GM18502 (cell line): ENCODE data around the gene ARCN1.
"Not testable (repeated sequence)": the region's sequence is repeated elsewhere in the genome, so short reads cannot be mapped to it uniquely, and the experiment has no call there.

Experiments
- ATAC-seq: cut with Tn5 transposase; IDR thresholded peaks from one replicate; pipeline ENCODE4 v1.9.1; 2021; ENCODE audit warnings: mild to moderate bottlenecking; ENCODE audit not compliant: unreplicated experiment, poor library complexity

ARCN1 gene

DNA sequence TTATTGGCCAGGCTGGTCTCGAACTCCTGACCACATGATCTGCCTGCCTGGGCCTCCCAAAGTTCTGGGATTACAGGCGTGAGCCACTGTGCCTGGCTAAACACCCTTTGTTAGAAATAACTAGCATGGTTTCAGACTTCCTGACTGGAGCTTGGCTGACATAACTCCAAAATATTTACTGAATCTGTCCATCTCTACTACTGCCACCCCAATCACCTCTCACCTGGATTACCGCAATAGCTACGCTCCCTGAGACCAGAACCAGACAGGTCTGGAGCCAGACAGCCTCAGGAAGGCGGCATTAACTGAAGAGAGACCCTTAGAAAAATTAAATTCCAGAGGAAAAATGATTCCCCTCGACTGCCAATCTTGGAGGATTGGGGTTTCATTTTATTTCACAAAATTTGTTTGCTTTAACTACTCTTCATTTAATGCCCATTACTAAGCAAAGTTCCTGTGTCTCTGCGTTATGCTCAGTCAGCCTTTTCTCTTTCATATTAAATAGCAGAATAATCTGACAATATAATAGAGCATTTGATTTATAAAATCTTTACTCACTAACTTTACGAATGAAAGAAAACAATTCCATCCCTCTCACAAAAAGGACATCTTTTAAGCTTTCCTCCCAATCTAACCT, 28.1 kb upstream of the ARCN1 start:
- ATAC-seq, result no peak

- ATAC-seq, result no peak
Measured at GRCh38 chr11:118544647-118545010, 27.6 kb upstream of the ARCN1 start.

- no peak for ATAC-seq
Measured at GRCh38 chr11:118545533-118545932, 26.7 kb upstream of the ARCN1 start.

GRCh38 chr11:118547132-118547531, 25.1 kb upstream of the ARCN1 start:
- no peak for ATAC-seq

- no peak for ATAC-seq
Measured at GRCh38 chr11:118552341-118552740, 19.9 kb upstream of the ARCN1 start.

DNA sequence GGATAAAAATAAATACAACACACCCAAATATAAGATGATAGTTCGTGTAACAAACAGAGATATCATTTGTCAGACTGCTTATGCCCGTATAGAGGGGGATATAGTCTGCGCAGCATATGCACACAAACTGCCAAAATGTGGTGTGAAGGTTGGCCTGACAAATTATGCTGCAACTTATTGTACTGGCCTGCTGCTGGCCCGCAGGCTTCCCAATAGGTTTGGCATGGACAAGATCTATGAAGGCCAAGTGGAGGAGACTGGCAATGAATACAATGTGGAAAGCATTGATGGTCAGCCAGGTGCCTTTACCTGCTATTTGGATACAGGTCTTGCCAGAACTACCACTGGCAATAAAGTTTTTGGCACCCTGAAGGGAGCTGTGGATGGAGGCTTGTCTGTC, 11.4 kb upstream of the ARCN1 start:
- no peak for ATAC-seq

- ATAC-seq, result no peak
Measured at GRCh38 chr11:118565051-118565450, 7.2 kb upstream of the ARCN1 start.

DNA sequence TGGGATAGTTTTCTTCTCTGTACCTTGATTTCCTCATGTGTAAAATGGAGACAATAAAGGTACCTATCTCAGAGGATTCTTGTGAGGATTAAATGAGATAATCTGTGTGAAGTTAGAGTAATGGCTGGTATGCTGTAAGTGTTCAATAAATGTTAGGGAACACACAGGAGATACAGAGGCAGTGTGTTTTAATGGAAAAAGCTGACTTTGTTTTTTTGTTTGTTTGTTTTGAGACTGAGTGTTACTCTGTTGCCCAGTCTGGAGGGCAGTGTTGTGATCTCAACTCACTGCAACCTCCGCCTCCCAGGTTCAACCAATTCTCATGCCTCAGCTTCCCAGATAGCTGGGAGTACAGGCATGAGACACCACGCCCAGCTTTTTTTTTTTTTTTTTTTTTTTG, 2.5 kb upstream of the ARCN1 start:
- no peak for ATAC-seq

DNA sequence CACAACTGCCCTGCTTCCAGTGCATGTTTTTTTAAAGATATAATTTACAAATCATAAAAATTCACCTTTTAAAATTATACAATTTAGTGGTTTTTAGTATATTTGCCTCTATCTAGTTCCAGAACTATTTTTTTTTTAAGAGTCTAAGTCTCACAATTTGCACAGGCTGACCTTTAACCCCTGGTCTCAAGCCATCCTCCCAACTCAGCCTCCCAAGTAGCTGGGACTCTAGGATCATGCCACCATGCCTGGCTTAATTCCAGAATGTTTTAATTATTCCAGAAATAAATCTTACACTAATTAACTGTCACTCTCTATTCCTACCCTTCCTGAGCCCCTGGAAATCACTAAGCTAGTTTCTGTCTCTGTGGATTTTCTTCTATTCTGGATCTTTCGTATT, 1.4 kb upstream of the ARCN1 start:
- no peak for ATAC-seq

DNA sequence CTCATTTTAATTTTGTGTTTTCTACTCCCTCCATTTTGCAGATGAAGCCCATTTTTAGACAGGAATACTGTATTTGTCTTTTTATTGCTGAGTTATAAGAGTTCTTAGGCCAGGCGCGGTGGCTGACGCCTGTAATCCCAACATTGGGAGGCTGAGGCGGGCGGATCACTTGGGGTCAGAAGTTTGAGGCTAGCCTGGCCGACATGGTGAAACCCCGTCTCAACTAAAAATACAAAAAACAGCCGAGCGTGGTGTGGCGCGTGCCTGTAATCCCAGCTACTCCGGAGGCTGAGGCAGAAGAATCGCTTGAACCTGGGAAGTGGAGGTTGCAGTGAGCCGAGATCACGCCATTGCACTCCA, 528 bp upstream of the ARCN1 start:
- ATAC-seq, result peak; percentile 16

DNA sequence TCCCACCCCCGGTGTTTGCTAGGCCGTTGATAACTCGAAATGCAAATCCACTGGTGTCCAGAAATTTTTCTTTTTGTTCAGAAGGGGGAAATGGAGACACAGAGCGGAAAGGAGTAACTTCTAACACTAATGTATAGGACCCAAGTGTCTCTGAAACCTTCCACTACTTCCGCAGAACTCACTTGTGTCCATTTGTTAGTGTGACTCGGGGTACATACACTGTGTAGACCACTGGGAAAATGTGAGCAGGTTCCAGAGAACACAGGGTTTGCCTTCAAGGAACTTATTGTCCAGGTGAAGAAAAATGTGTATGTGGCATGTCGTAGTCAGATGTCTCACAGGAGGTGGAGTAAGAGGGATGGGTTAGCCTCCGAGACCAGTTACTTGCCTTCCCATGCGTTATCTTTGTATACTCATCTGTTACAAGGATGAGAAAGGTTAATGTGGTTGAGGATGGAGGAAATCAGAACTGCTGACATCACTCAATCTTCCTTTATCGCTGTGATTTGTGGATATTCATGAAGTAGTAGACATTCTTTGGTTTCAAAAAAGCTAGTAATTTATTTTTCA, 857 bp downstream of the ARCN1 start:
- no peak for ATAC-seq

GRCh38 chr11:118574636-118575035, 2.4 kb downstream of the ARCN1 start:
- no peak for ATAC-seq

GRCh38 chr11:118577995-118578394, 5.8 kb downstream of the ARCN1 start:
- not testable (repeated sequence) for ATAC-seq

- ATAC-seq, result no peak
Measured at GRCh38 chr11:118581057-118581456, 8.8 kb downstream of the ARCN1 start.

- no peak for ATAC-seq
Measured at GRCh38 chr11:118587952-118588351, 15.7 kb downstream of the ARCN1 start.

DNA sequence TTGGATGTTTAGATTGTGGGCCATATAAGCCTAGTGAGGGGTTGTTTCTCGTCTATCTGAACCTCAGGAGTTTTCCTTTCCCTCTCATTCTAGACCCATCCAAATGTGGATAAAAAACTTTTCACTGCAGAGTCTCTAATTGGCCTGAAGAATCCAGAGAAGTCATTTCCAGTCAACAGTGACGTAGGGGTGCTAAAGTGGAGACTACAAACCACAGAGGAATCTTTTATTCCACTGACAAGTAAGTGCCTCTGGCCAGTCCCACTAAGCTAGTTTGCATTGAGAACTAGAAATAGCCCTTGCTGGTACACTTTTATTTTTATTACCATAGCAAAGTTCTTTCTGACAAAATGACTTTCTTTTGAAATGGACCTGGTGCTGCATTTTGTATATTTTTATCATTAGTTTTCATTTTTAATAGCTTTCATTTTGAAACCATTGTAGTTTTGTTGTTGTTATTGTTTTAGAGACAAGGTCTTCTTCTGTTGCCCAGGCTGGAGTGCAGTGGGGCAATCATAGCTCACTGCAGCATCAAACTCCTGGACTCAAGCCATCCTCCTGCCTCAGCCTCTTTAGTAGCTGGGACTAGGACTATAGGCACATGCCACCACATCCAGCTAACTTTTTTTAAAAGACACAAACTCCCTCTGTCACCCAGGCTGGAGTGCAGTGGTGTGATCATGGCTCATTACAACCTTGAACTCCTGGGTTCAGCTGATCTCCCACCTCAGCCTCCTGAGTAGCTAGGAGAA, 20.6 kb downstream of the ARCN1 start:
- ATAC-seq, result no peak

DNA sequence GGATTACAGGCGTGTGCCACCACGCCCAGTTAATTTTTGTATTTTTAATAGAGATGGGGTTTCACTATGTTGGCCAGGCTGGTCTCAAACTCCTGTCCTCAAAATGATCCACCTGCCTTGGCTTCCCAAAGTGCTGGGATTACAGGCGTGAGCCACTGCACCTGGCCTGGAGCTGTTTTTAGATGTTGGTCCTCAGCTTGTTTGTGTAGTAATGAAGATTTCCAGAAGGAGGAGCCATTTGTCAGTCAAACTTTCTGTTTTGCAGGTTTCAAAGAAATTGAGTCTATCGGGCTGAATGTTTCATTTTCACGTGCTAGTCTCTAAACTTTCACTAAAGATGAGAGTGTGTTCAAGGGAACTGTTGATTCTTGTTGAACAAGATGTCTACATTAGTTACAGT, 22.8 kb downstream of the ARCN1 start:
- ATAC-seq, result not testable (repeated sequence)

DNA sequence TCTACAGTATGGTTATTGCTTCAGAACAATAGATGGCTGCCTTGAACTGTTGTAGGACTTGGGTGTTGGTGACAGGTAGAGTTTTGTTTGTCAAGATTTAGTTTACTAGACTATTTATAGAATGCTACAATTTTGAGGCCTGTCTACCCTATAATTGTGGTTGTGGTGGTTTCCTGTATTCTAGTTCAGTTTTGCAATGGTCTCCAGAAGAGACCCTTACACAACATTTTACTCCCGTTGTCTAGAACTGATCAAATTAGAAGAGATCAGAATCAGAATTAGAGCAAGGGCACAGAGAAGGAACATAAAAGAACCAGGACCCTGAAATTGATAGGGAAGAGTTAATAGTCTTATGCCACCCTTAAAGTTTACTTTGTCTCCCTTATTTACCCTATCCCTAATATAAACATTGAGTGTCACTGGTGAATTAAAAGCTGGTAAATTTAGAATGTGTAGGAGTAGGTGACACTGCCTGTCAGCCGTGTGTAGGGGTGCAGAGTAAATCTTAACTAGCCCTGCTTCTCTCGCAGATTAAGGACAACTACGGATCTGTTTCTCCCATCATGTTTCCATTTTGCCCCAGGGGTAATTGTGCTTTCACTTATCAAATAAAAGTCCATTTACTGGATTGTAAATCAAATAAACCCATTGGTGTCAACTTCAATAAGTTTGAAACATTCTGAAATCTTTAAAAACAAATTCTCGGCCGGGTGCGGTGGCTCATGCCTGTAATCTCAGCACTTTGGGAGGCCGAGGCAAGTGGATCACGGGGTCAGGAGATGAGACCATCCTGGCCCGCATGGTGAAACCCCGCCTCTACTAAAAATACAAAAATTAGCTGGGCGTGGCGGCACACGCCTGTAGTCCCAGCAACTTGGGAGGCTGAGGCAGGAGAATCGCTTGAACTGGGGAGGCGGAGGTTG, 24.3 kb downstream of the ARCN1 start:
- ATAC-seq, result no peak

DNA sequence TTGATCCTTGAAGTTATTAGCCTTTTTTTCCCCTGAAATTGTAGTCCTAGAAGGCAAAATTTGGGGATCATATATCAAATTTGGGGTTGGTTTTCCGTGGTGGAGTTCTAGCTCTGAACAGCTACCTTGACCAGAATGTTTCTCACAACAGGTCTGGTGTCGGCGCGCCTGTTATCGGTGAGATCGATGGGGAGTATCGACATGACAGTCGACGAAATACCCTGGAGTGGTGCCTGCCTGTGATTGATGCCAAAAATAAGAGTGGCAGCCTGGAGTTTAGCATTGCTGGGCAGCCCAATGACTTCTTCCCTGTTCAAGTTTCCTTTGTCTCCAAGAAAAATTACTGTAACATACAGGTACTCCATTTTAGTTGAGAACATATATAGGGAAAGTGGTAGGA, 25.3 kb downstream of the ARCN1 start:
- ATAC-seq, result no peak

DNA sequence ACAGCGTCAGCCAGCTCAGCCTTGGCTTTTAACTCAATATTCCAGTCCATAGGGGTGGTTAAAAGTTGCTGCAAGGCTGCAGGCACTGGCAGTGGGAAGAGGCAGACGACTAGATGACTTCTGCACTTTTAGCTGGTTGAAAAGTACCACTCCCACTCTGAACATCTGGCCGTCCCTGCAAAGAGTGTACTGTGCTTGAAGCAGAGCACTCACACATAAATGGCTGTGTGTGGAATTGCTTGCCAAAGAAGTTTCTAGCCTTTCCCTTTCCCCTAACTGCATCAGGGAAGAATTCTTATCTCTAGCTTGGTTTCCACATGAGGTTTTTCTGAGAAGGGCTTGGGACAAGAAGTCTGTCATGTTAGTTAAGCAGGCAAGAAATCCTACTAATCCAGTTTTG, 30.1 kb downstream of the ARCN1 start:
- no peak for ATAC-seq

GRCh38 chr11:118603709-118604108, 31.5 kb downstream of the ARCN1 start:
- ATAC-seq, result not testable (repeated sequence)
